Measurements from ENCODE around the gene ONECUT1. TPM values are rescaled to one million over a fixed set of nuclear protein-coding genes. Genes with fewer than 3 reads are reported as not detected.

Gene ONECUT1
- total RNA-seq, 4 donors from 2014 or later, result not detected

DNA sequence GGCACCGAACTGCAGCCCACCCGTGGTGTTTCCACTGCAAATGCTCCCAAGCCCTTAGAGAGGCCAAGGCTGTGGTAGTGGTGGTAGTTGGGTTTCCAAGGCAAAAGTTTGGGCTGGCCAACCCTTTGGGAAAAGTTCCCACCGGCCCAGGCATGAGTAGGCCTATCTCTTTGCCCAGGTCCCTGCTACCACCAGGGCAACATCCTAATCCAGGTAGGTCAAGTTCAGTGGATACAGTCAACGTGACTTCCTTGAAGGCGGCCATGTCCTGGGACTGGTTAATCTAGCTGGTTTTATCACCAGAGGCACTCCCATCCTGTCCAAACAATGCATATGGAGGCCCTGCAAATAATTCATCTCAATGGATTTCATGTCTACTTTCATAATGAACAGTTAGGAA is 1.6 kb upstream of the ONECUT1 start:
- Histone ChIP-seq H3K36me3 (no peaks in the 10 kb centered on the region), H3K4me1 (peaks cover 27 to 37% of the 10 kb centered on the region in 2 donors), H3K27ac (no peak overlapping the region), H3K27me3 (peaks cover 39% of the 10 kb centered on the region), H3K4me3 (replicated peaks in 1 of 3) (no peak overlapping the region), H3K9me3 (no peaks in the 10 kb centered on the region)
- DNase-seq, result no peak
- TF ChIP-seq, protein P1, sequence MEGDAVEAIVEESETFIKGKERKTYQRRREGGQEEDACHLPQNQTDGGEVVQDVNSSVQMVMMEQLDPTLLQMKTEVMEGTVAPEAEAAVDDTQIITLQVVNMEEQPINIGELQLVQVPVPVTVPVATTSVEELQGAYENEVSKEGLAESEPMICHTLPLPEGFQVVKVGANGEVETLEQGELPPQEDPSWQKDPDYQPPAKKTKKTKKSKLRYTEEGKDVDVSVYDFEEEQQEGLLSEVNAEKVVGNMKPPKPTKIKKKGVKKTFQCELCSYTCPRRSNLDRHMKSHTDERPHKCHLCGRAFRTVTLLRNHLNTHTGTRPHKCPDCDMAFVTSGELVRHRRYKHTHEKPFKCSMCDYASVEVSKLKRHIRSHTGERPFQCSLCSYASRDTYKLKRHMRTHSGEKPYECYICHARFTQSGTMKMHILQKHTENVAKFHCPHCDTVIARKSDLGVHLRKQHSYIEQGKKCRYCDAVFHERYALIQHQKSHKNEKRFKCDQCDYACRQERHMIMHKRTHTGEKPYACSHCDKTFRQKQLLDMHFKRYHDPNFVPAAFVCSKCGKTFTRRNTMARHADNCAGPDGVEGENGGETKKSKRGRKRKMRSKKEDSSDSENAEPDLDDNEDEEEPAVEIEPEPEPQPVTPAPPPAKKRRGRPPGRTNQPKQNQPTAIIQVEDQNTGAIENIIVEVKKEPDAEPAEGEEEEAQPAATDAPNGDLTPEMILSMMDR (IDR thresholded peaks at IDR 0.05), result no peak
- no peak for TF ChIP-seq POLR2A (IDR thresholded peaks at IDR 0.05)
- WGBS, 2 donors, result 34 to 62% methylated on average over 3 to 5 of the region's 5 CpGs
- intact Hi-C loops (cut with DNase I), result no loop called here

DNA sequence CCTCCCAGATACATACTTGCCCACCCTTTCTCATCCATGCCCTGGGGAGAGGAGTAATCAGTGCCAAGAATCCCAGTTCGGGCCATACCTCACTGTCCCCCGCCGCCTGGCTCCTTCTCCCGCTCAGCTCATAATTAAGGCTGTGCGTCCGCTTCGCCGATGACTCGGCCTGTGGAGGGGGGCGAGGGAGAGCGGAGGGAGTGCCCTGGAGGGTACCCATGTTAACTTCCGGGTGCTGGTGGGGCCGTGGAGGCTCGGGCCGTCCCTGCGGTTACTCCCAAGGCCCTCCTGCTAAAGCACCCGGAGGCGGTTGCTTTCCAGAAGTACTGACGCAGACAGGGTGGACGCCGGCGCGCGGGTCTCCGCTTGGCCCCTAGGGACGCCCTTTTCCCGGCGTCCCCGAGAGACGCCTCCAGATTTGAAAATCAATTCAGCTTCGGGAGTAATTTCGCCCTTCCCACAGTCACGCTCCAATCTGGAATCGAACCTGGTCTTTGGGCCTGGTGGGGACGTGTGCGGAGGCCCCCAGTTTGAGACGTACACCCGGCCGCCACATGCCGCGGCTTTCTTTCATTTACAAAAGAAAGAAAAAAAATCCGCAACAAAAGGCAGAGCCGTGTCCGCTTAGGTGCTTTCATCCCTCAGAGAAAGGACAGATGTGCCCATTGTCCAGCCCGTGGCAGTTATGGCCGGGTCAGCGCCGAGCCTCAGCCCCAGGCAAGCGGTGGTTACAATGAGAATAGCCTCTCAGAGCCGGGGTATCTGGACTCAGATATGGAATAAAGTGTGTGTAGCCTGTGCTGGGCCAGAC is 1.0 kb upstream of the ONECUT1 start:
- DNase-seq, result no peak
- peaks cover 42% of the 10 kb centered on the region for H3K27me3 ChIP-seq
- intact Hi-C loops (cut with DNase I), result no loop called here
- H3K9me3 ChIP-seq, result no peaks in the 10 kb centered on the region
- TF ChIP-seq, protein P1 (IDR thresholded peaks at IDR 0.05), result no peak
- no peak overlapping the region for H3K27ac ChIP-seq
- no peaks in the 10 kb centered on the region for H3K36me3 ChIP-seq
- H3K4me1 ChIP-seq, result peaks cover 32 to 42% of the 10 kb centered on the region in 2 donors
- 13 to 22% methylated on average over 24 to 31 of the region's 50 CpGs for WGBS, 2 donors
- peak overlapping the region in 1 of 3 donors; percentile 29 for H3K4me3 ChIP-seq (replicated peaks in 1 of 3)

DNA sequence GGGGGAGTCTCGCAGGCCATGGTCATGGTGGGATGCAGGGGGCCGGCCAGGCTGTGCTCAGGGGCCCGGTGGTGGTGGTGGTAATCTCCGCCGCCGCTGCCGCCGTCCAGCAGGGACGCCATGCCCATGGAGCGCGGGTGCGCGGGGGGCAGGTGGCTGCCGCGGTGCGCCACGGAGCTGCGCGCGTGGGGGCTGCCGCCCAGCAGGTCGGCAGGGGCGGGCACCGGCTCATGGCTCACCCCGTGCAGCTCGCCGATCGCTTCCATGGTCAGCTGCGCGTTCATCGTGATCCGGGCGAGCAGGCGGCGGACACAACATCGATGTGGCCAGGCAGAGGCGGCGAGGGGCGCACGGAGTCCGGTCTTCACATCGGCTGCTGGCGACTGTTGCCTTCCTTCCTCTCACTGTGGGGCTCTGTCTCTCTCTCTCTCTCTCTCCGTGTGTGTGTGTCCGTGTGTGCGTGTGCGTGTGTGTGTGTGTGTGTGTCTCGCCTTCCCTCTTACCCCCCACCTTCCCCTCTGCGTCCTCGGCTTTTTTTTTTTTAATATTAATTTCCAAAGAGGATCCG is 451 bp downstream of the ONECUT1 start:
- intact Hi-C loops (cut with DNase I), result no loop called here
- H3K9me3 ChIP-seq, result no peaks in the 10 kb centered on the region
- peaks cover 49% of the 10 kb centered on the region for H3K27me3 ChIP-seq
- DNase-seq, result no peak
- no peak overlapping the region for H3K27ac ChIP-seq
- 1% methylated on average over 27 to 41 of the region's 51 CpGs for WGBS, 2 donors
- H3K4me1 ChIP-seq, result peaks cover 40 to 54% of the 10 kb centered on the region in 2 donors
- no peaks in the 10 kb centered on the region for H3K36me3 ChIP-seq
- peak overlapping the region in 2 of 3 donors; percentile 27 to 29 for H3K4me3 ChIP-seq (replicated peaks in 1 of 3)
- no peak for TF ChIP-seq POLR2A (IDR thresholded peaks at IDR 0.05)
- TF ChIP-seq, protein P1 (IDR thresholded peaks at IDR 0.05), result no peak

DNA sequence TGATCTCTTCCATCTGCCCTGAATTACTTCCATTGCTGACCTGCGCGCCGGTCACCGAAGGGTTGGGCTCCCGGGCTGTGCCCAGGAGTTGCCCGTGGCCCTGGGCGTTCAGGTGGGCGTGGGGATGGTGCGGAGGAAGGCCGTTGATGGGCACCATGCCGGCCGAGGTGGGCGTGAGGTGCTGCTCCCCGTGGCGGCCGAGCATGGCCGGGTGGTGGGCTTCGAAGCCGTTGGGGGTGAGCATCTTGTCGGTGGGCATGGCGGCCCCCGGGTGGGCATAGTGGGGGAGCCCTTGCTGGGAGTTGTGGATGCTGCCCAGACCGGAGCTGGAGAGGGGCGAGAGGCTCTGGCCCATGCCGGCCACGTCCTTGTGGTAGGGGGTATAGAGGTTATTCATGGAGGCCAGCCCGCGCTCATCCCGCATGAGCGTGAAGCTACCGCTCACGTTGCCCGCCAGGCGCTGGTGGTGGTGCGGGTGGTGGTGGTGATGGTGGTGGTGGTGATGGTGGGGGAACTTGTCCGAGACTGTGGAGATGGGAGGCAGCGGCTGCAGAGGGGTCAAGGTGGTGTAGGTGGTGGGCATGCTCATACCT is 1.0 kb downstream of the ONECUT1 start:
- H3K27me3 ChIP-seq, result peaks cover 55% of the 10 kb centered on the region
- WGBS, 2 donors, result 2 to 6% methylated on average over 17 to 28 of the region's 37 CpGs
- no peaks in the 10 kb centered on the region for H3K36me3 ChIP-seq
- H3K4me1 ChIP-seq, result peaks cover 40 to 58% of the 10 kb centered on the region in 2 donors
- H3K9me3 ChIP-seq, result no peaks in the 10 kb centered on the region
- H3K27ac ChIP-seq, result no peak overlapping the region
- peak overlapping the region in 1 of 3 donors; percentile 29 for H3K4me3 ChIP-seq (replicated peaks in 1 of 3)
- DNase-seq, result no peak
- TF ChIP-seq, protein P1 (IDR thresholded peaks at IDR 0.05), result no peak
- no peak for TF ChIP-seq POLR2A (IDR thresholded peaks at IDR 0.05)
- intact Hi-C loops (cut with DNase I), result no loop called here

Data from thyroid gland (tissue), 4 donors.